Activated effector memory CD4-positive, alpha-beta T cell treated with anti-CD3 and anti-CD28 coated beads, Interleukin-2, amount 50 U/mL, for 16 hours (primary cell): ENCODE data around the gene PRR15L.

Experiments used
- DNase-seq: peaks from one replicate; pipeline ENCODE4 v3.0.0-alpha.2; 2020

The PRR15L gene

GRCh38 chr17:47987240-47987835 is 29.7 kb upstream of the PRR15L start:
- DNase-seq, result no peak

- no peak for DNase-seq
Measured at GRCh38 chr17:47986520-47986919, 28.8 kb upstream of the PRR15L start.

- DNase-seq, result no peak
Measured at GRCh38 chr17:47983492-47984223, 26.0 kb upstream of the PRR15L start.

GRCh38 chr17:47982645-47983390 is 25.1 kb upstream of the PRR15L start:
- no peak for DNase-seq

GRCh38 chr17:47982091-47982617 is 24.5 kb upstream of the PRR15L start:
- no peak for DNase-seq

GRCh38 chr17:47981462-47981861 is 23.8 kb upstream of the PRR15L start:
- DNase-seq, result no peak

- no peak for DNase-seq
Measured at GRCh38 chr17:47980541-47980940, 22.9 kb upstream of the PRR15L start.

- DNase-seq, result peak; percentile 76
Measured at GRCh38 chr17:47978324-47978723, 20.6 kb upstream of the PRR15L start.

- DNase-seq, result no peak
Measured at GRCh38 chr17:47975823-47976205, 18.1 kb upstream of the PRR15L start.

- no peak for DNase-seq
Measured at GRCh38 chr17:47975189-47975822, 17.6 kb upstream of the PRR15L start.

- DNase-seq, result no peak
Measured at GRCh38 chr17:47973541-47973940, 15.9 kb upstream of the PRR15L start.

GRCh38 chr17:47970725-47971499 is 13.2 kb upstream of the PRR15L start, which contains the start of gene CDK5RAP3:
Gene CDK5RAP3 (plus strand): TSS chr17:47971113. CDS start chr17:47971147, 34 bp downstream.
- peak; percentile 100 for DNase-seq

- DNase-seq, result no peak
Measured at GRCh38 chr17:47969930-47970724, 12.4 kb upstream of the PRR15L start.

GRCh38 chr17:47968836-47969235 is 11.2 kb upstream of the PRR15L start:
- DNase-seq, result no peak

GRCh38 chr17:47967607-47968252 is 10.0 kb upstream of the PRR15L start:
- no peak for DNase-seq

- DNase-seq, result no peak
Measured at GRCh38 chr17:47966079-47966519, 8.4 kb upstream of the PRR15L start.

GRCh38 chr17:47964856-47965255 is 7.2 kb upstream of the PRR15L start:
- DNase-seq, result no peak

- no peak for DNase-seq
Measured at GRCh38 chr17:47962901-47963300, 5.2 kb upstream of the PRR15L start.

GRCh38 chr17:47961406-47961805 is 3.7 kb upstream of the PRR15L start:
- DNase-seq, result no peak

GRCh38 chr17:47959825-47960655 is 2.4 kb upstream of the PRR15L start:
- no peak for DNase-seq
